ENCODE results near the gene GPR137.

The GPR137 gene

DNA sequence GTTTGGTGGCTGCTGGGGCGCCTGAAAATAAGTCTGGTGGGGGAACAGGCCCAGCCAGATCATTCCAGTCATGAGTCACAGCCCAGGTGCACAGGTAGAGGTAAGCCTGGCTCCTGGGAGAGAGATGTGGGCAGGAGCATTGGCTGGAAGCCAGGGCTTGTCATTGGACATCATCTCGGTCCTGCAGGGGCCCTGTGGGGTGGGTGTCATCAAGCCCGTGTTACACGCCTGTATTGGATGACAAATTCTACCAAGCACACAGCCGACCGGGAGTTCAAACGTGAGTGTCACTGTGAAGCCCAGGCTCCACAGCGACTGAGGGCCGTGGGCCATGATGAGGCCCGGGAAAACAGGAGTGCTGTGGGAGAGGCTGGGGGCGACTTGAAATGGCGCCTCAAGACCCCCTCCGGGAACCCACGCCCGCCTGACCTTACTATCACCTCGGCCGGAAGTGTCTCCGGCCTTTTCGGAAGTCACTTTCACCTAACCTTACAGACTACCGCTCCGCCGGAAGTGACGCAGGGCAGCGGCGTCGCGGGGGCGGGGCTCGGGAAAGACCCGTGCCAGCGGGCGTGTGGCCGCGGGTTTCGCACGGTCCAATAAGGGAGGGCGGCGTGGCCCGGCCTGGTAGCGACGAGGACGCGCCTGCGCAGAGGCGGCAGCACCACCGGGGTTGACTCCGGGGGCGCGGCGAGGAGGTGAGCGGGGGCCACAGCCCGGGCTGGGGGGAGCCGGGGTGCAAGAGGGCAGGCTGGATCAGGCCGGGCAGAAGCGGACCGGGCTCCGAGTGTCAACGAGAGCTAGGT, 45.0 kb upstream of the GPR137 start, which contains the start of gene FKBP2:
FKBP2 (plus strand) TSS at position 661 of the 806 bp plus-strand sequence. CDS start 1,293 bp downstream, outside the sequence.
- TF ChIP-seq SUZ12 (IDR thresholded peaks at IDR 0.05) (no peak), L3MBTL2 (conservative IDR thresholded peaks at IDR 0.05) (peak; percentile 33; the same call in 1 of the 2 replicates), FOXM1 (IDR thresholded peaks at IDR 0.05; ENCODE audit: borderline replicate concordance) (peak; percentile 61), SP1 (IDR thresholded peaks at IDR 0.05) (no peak), HDGF (IDR thresholded peaks at IDR 0.05; ENCODE audit: borderline replicate concordance) (0 out of 2 replicates have a peak, but pooled peaks have one; percentile 14)
- ChIA-PET CTCF (interaction anchor here (1.0 to 1.6 kb wide), 2 partner anchors 36 to 64 kb away, joined by 3 to 6 read pairs; no protein-coding TSS in a partner anchor), POLR2A (interaction anchor here (0.7 to 8.3 kb wide), 10 partner anchors 9 to 77 kb away, joined by 3 to 59 read pairs (median 5); partner anchors contain the start of genes DNAJC4, NUDT22, PRDX5 and STIP1)
- peak; percentile 96 for DNase-seq (ENCODE audit: extremely low spot score)

DNA sequence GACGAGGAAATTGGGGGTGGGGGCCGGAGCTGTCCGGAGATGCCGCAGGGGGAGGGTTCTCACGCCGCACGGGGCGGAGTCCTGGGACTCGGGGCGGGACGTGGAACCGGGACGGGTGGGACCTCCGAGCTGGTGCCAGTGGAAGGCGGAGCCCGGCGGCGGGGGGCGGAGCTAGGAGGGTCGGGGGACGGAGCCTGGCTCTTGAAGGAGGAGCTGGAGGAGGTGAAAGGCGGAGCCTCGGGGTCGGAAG, 44.5 kb upstream of the GPR137 start:
- ChIA-PET POLR2A (interaction anchor here (0.7 to 8.3 kb wide), 10 partner anchors 9 to 439 kb away, joined by 3 to 59 read pairs (median 4); partner anchors contain the start of genes DNAJC4, NUDT22, PRDX5 and STIP1), CTCF (interaction anchor here (1.0 to 1.6 kb wide), 2 partner anchors 37 to 63 kb away, joined by 3 to 6 read pairs; no protein-coding TSS in a partner anchor)
- DNase-seq (ENCODE audit: extremely low spot score), result peak; percentile 97
- TF ChIP-seq TARDBP (IDR thresholded peaks at IDR 0.05) (no peak), ARNT (IDR thresholded peaks at IDR 0.05) (no peak), NFRKB (IDR thresholded peaks at IDR 0.05) (no peak), ZNF384 (IDR thresholded peaks at IDR 0.05) (no peak), LEF1 (IDR thresholded peaks at IDR 0.05; ENCODE audit: borderline replicate concordance) (no peak), SP1 (IDR thresholded peaks at IDR 0.05) (no peak)

DNA sequence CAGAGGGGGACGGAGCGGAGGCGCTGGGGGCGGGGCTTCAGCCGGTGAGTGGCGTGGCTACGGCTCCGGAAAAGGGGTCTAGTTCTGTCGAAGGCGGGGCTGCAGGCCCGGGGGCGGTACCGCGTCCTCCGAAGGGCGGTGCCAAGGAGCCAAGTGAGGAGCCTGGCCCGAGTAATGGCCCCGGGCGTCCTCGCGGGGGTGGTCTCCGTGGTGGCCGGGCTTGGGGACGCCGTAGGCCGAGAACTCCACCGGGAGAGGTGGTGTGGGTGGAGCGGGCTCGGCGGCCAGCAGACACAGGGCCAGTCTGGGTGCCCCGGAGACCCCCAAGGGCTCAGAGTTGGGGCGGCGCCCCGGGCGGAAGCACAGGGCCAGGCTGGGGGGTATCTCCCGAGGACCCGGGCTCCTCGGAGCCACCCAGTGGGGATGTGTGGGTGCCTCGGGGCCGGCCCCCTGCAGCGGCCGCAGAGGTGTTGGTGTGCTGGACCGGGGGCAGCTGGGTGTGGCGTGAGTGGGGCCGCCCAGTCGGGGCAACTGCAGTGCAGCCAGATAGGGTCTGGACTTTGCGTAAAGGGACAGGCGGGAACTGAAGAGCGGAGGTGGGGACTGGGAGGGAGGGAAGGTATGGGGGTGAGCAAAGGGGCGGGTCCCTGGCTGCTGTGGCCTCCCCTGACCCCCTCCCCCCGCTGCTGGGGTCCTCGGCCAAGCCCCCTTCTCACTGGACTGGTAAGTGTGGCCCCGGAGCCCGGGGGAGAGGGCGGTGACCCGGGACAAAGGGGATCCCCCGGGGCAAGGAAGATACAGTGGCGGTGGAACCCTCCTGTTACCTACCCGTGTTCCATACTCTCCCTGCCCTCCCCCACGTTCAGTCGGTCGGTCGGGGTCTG, 43.9 kb upstream of the GPR137 start:
- ChIA-PET CTCF (interaction anchor here (1.0 to 1.6 kb wide), 2 partner anchors 37 to 63 kb away, joined by 3 to 6 read pairs; no protein-coding TSS in a partner anchor), POLR2A (interaction anchor here (0.7 to 8.3 kb wide), 12 partner anchors 8 to 439 kb away, joined by 3 to 59 read pairs (median 4); partner anchors contain the start of genes DNAJC4, NUDT22, PRDX5 and STIP1)
- DNase-seq (ENCODE audit: extremely low spot score), result no peak
- TF ChIP-seq FOXA1 (IDR thresholded peaks at IDR 0.05) (no peak), LEF1 (IDR thresholded peaks at IDR 0.05; ENCODE audit: borderline replicate concordance) (no peak), SP1 (IDR thresholded peaks at IDR 0.05) (no peak), FOXM1 (IDR thresholded peaks at IDR 0.05; ENCODE audit: borderline replicate concordance) (no peak), HDGF (IDR thresholded peaks at IDR 0.05; ENCODE audit: borderline replicate concordance) (peak; percentile 26; the same call in 1 of the 2 replicates)
- TF ChIP-seq, protein P1, sequence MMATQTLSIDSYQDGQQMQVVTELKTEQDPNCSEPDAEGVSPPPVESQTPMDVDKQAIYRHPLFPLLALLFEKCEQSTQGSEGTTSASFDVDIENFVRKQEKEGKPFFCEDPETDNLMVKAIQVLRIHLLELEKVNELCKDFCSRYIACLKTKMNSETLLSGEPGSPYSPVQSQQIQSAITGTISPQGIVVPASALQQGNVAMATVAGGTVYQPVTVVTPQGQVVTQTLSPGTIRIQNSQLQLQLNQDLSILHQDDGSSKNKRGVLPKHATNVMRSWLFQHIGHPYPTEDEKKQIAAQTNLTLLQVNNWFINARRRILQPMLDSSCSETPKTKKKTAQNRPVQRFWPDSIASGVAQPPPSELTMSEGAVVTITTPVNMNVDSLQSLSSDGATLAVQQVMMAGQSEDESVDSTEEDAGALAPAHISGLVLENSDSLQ (IDR thresholded peaks at IDR 0.05), result peak; percentile 98

DNA sequence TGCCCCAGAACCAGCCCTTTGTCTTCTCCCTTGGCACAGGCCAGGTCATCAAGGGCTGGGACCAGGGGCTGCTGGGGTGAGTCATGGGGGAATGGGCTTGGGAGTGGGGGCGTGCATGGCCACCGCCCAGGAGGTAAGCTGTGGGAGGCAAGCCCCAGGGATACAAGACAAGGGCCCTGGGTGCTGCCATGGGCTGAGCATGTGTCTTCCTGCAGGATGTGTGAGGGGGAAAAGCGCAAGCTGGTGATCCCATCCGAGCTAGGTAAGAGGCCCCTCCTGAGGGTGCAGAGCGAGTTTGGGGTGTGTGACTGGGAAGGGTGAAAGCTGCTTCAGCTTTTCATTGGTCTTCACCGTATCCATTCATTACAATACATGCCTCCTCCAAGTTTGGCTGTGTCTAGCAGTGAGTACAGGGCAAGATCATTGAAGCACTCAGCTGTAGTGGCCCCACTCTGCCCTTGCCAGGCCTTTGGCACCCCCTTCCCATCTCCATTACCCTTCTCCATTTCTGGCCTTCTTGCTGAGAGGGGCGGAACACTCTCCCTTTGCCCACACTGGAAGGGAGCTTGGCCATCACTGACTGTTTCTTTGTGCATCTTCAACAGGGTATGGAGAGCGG, 42.3 kb upstream of the GPR137 start:
- POLR2A ChIA-PET, result interaction anchor here (1.0 to 8.3 kb wide), 11 partner anchors 9 to 75 kb away, joined by 3 to 59 read pairs (median 5); partner anchors contain the start of genes DNAJC4, NUDT22, PRDX5 and STIP1
- DNase-seq (ENCODE audit: extremely low spot score), result no peak
- no peak for TF ChIP-seq CTBP1 (IDR thresholded peaks at IDR 0.05; ENCODE audit: borderline replicate concordance)
- TF ChIP-seq BHLHE40 (IDR thresholded peaks at IDR 0.05; ENCODE audit: borderline replicate concordance), result no peak
- no peak for TF ChIP-seq SP1 (IDR thresholded peaks at IDR 0.05)
- TF ChIP-seq FOXK2 (IDR thresholded peaks at IDR 0.05), result no peak
- TF ChIP-seq ARNT (IDR thresholded peaks at IDR 0.05), result no peak
- no peak for TF ChIP-seq L3MBTL2 (conservative IDR thresholded peaks at IDR 0.05)
- TF ChIP-seq TARDBP (IDR thresholded peaks at IDR 0.05), result no peak
- TF ChIP-seq, protein P1 (IDR thresholded peaks at IDR 0.05), result no peak
- no peak for TF ChIP-seq NFRKB (IDR thresholded peaks at IDR 0.05)
- TF ChIP-seq HDGF (IDR thresholded peaks at IDR 0.05; ENCODE audit: borderline replicate concordance), result no peak
- TF ChIP-seq ELF4 (IDR thresholded peaks at IDR 0.05), result no peak
- no peak for TF ChIP-seq LEF1 (IDR thresholded peaks at IDR 0.05; ENCODE audit: borderline replicate concordance)
- TF ChIP-seq FOXA1 (IDR thresholded peaks at IDR 0.05), result no peak
- no peak for TF ChIP-seq ZNF384 (IDR thresholded peaks at IDR 0.05)
- no peak for TF ChIP-seq SUZ12 (IDR thresholded peaks at IDR 0.05)
- TF ChIP-seq FOXM1 (IDR thresholded peaks at IDR 0.05; ENCODE audit: borderline replicate concordance), result no peak
- CTCF ChIA-PET, result interaction anchor here (0.8 to 1.1 kb wide), 3 partner anchors 32 to 61 kb away, joined by 3 to 4 read pairs (median 3); partner anchors contain the start of gene ESRRA

DNA sequence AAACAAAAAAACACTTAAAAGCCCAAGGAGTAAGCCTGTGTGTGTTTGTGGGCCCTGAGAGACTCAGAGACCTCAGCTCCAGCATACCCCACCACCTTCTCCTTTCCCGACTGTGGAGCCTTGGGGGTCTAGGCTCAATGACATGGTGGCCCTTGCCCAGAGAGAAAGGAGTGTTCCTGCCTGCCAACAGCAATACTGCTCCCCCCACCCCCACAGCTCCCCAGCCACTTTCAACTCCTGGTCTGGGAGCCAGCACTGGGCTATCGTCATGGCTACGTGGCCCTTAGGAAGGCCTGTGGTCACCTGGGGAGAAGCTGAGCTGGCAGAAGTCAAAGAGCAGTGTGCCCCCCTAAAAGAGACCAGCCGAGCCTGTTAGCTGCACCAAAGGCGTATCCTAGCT, 41.5 kb upstream of the GPR137 start:
- TF ChIP-seq, protein P1 (IDR thresholded peaks at IDR 0.05), result no peak
- TF ChIP-seq CTBP1 (IDR thresholded peaks at IDR 0.05; ENCODE audit: borderline replicate concordance) (no peak), ARNT (IDR thresholded peaks at IDR 0.05) (no peak), ELF4 (IDR thresholded peaks at IDR 0.05) (no peak), SP1 (IDR thresholded peaks at IDR 0.05) (no peak), NFRKB (IDR thresholded peaks at IDR 0.05) (no peak), FOXK2 (IDR thresholded peaks at IDR 0.05) (no peak), SUZ12 (IDR thresholded peaks at IDR 0.05) (no peak), FOXM1 (IDR thresholded peaks at IDR 0.05; ENCODE audit: borderline replicate concordance) (no peak), BHLHE40 (IDR thresholded peaks at IDR 0.05; ENCODE audit: borderline replicate concordance) (no peak), FOXA1 (IDR thresholded peaks at IDR 0.05) (no peak), HDGF (IDR thresholded peaks at IDR 0.05; ENCODE audit: borderline replicate concordance) (no peak), LEF1 (IDR thresholded peaks at IDR 0.05; ENCODE audit: borderline replicate concordance) (no peak), ZNF384 (IDR thresholded peaks at IDR 0.05) (no peak), TARDBP (IDR thresholded peaks at IDR 0.05) (no peak), L3MBTL2 (conservative IDR thresholded peaks at IDR 0.05) (no peak)
- POLR2A ChIA-PET, result interaction anchor here (1.1 to 8.9 kb wide), 9 partner anchors 10 to 74 kb away, joined by 3 to 78 read pairs (median 7); partner anchors contain the start of genes DNAJC4, NUDT22, PRDX5 and STIP1
- CTCF ChIA-PET, result interaction anchor here (0.6 to 1.1 kb wide), 3 partner anchors 27 to 88 kb away, joined by 3 to 4 read pairs (median 3); no protein-coding TSS in a partner anchor
- DNase-seq (ENCODE audit: extremely low spot score), result no peak

Measured in HEK293T (cell line).